Measurements from ENCODE around the gene OAF. TPM values are rescaled to one million over a fixed set of nuclear protein-coding genes. Genes with fewer than 3 reads are reported as not detected.
A peak's percentile ranks its signal among the peaks of the same experiment; 100 is the strongest.

Gene OAF
- total RNA-seq, 2 experiments from 2014 or later = 3.7 to 4.6 TPM

- Mint-ChIP-seq H3K4me3 (no peak within 1 kb of the TSS), H3K27me3 (peaks cover 58% of the 10 kb centered on the region), H3K36me3 (ENCODE audit: low read depth) (no peaks in the 10 kb centered on the region), H3K4me1 (ENCODE audit: low read depth) (peaks cover 9% of the 10 kb centered on the region), H3K9me3 (no peaks in the 10 kb centered on the region), H3K27ac (no peak within 1 kb of the TSS)
- TF ChIP-seq CTCF (IDR thresholded peaks at IDR 0.05) = no peak
- intact Hi-C loops (cut with micrococcal nuclease) = no loop called here
- POLR2A ChIA-PET = interaction anchor here (0.8 kb wide), 1 partner anchor 58 kb away, joined by 3 read pairs; no protein-coding TSS in a partner anchor
- no peak for ATAC-seq
- CTCF ChIA-PET = interaction anchor here (0.8 to 19.2 kb wide), 2 partner anchors 9 to 61 kb away, joined by 3 to 437 read pairs; no protein-coding TSS in a partner anchor
- peak; percentile 29 for DNase-seq
Measured at GRCh38 chr11:120239713-120240640, 29.1 kb downstream of the OAF start, which contains the start of gene POU2F3. POU2F3 (plus strand) TSS chr11:120240140; CDS start chr11:120240344, 204 bp downstream.

GRCh38 chr11:120240866-120241265 lies 30.0 kb downstream of the OAF start:
- ChIA-PET CTCF (interaction anchor here (19.2 kb wide), 1 partner anchor 60 kb away, joined by 437 read pairs; no protein-coding TSS in a partner anchor), POLR2A (no interaction called here)
- TF ChIP-seq CTCF (IDR thresholded peaks at IDR 0.05) = no peak
- no peaks in the 10 kb centered on the region for H3K9me3 Mint-ChIP-seq
- no peaks in the 10 kb centered on the region for H3K36me3 Mint-ChIP-seq (ENCODE audit: low read depth)
- intact Hi-C loops (cut with micrococcal nuclease) = no loop called here
- peaks cover 64% of the 10 kb centered on the region for H3K27me3 Mint-ChIP-seq
- H3K27ac Mint-ChIP-seq = no peak overlapping the region
- ATAC-seq (no peak), DNase-seq (no peak)
- H3K4me3 Mint-ChIP-seq = no peak overlapping the region
- H3K4me1 Mint-ChIP-seq (ENCODE audit: low read depth) = peaks cover 14% of the 10 kb centered on the region

- no peak overlapping the region for H3K27ac Mint-ChIP-seq
- H3K9me3 Mint-ChIP-seq = no peaks in the 10 kb centered on the region
- CTCF ChIA-PET = interaction anchor here (19.2 kb wide), 1 partner anchor 59 kb away, joined by 437 read pairs; no protein-coding TSS in a partner anchor
- no peak for TF ChIP-seq CTCF (IDR thresholded peaks at IDR 0.05)
- intact Hi-C loops (cut with micrococcal nuclease) = no loop called here
- H3K4me1 Mint-ChIP-seq (ENCODE audit: low read depth) = peaks cover 14% of the 10 kb centered on the region
- no peak overlapping the region for H3K4me3 Mint-ChIP-seq
- no peaks in the 10 kb centered on the region for H3K36me3 Mint-ChIP-seq (ENCODE audit: low read depth)
- ATAC-seq (no peak), DNase-seq (no peak)
- H3K27me3 Mint-ChIP-seq = peaks cover 67% of the 10 kb centered on the region
- POLR2A ChIA-PET = no interaction called here
Measured at GRCh38 chr11:120241277-120241676, 30.4 kb downstream of the OAF start.

GRCh38 chr11:120243221-120243620 lies 32.4 kb downstream of the OAF start:
- peaks cover 25% of the 10 kb centered on the region for H3K4me1 Mint-ChIP-seq (ENCODE audit: low read depth)
- no peak overlapping the region for H3K4me3 Mint-ChIP-seq
- H3K9me3 Mint-ChIP-seq = no peaks in the 10 kb centered on the region
- no peak for DNase-seq
- peaks cover 65% of the 10 kb centered on the region for H3K27me3 Mint-ChIP-seq
- H3K36me3 Mint-ChIP-seq (ENCODE audit: low read depth) = no peaks in the 10 kb centered on the region
- ATAC-seq = no peak
- ChIA-PET POLR2A (no interaction called here), CTCF (interaction anchor here (0.9 to 10.0 kb wide), 4 partner anchors 10 to 92 kb away, joined by 3 to 147 read pairs (median 58); no protein-coding TSS in a partner anchor)
- H3K27ac Mint-ChIP-seq = no peak overlapping the region
- TF ChIP-seq CTCF (IDR thresholded peaks at IDR 0.05) = no peak
- intact Hi-C loops (cut with micrococcal nuclease) = no loop called here

Data from activated CD8-positive, alpha-beta T cell treated with anti-CD3 and anti-CD28 coated beads for 36 hours (primary cell).